Measurements from ENCODE around the gene ASCL3.

DNA sequence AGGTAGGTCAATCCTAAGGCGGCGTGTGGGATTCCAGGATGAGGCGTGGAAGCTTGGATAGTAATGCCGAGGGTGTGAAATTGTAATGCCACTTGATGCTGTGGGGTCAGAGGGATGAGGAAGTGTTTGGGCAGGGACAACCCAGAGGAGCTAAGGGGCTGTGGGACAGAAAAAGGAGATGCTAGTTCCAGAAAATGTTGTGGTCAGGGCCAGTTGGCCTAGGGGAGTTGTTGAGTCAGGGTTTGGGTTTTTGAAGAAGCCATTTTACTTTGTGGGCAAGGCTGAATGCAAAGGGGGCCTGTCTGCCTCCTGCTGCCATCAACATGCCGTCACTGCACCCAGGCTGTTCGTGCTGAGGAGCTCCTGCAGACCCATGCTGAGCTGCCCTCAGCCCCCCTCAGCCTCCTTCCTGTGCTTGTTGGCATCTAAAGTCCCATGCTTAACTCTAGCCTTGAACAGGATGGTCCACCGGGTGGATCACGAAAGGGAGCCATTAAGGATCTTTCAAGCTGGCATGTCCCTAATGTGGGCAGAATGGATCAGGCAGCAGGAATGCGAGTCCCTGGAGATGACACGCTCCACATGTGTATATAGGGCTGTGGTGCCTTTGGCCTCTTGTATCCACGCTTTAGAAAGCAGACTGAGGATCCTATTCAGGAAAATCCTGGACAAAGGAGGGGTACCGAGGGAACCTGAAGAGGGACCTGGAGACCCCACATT lies 12.2 kb downstream of the ASCL3 start:
- TF ChIP-seq, protein P1, sequence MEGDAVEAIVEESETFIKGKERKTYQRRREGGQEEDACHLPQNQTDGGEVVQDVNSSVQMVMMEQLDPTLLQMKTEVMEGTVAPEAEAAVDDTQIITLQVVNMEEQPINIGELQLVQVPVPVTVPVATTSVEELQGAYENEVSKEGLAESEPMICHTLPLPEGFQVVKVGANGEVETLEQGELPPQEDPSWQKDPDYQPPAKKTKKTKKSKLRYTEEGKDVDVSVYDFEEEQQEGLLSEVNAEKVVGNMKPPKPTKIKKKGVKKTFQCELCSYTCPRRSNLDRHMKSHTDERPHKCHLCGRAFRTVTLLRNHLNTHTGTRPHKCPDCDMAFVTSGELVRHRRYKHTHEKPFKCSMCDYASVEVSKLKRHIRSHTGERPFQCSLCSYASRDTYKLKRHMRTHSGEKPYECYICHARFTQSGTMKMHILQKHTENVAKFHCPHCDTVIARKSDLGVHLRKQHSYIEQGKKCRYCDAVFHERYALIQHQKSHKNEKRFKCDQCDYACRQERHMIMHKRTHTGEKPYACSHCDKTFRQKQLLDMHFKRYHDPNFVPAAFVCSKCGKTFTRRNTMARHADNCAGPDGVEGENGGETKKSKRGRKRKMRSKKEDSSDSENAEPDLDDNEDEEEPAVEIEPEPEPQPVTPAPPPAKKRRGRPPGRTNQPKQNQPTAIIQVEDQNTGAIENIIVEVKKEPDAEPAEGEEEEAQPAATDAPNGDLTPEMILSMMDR (IDR thresholded peaks at IDR 0.05; ENCODE audit: insufficient read depth, low read depth, low read length) = no peak
- TF ChIP-seq EZH2 (IDR thresholded peaks at IDR 0.05; ENCODE audit: insufficient read depth, low read length) = no peak

Measured in astrocyte (in vitro differentiated cells and primary cell).